Lower leg skin (tissue), 4 donors: ENCODE data around the gene SVIP. TPM values are rescaled to one million over a fixed set of nuclear protein-coding genes. Genes with fewer than 3 reads are reported as not detected.

Experiments
- DNase-seq, 2 donors: peaks; one replicate each; pipeline ENCODE4 v3.0.0-alpha.2; 2019; ENCODE audit warnings: low spot score in 2 of 2
- H3K4me3 ChIP-seq: fragments of 200-600 bp; sonication (generic); 2 replicates; pipeline ENCODE4 v1.5.1; 2017; ENCODE audit warnings: mild to moderate bottlenecking, low read depth; ENCODE audit not compliant: poor library complexity, severe bottlenecking
- POLR2A ChIP-seq, 2 donors: fragments of 450-650 bp; IDR thresholded peaks; one replicate each; pipeline ENCODE4 v1.6.1; 2016 to 2017; ENCODE audit warnings: antibody characterized with exemption in 2 of 2, mild to moderate bottlenecking in 1 of 2, moderate library complexity in 1 of 2
- WGBS, 2 donors: methylation state at CpG; one replicate each; pipeline ENCODE4 v1.1.5; 2018; 5-methylcytosine and 5-hydroxymethylcytosine counted together
- intact Hi-C: fragments of 100-400 bp; cut with DNase I; formaldehyde crosslinking; loops from one replicate; pipeline ENCODE4 v1.15.0; 2023; ENCODE audit warnings: low total_unique reads
- total RNA-seq, 4 donors: library from RNA; depleted of rRNA; stranded (reverse); fragments of >200 nt; gene quantifications; one replicate each; pipeline ENCODE4 v1.1.0, GENCODE V29; 2016
- TF ChIP-seq, protein P1 (sequence below), 3 donors: fragments of 450-650 bp; IDR thresholded peaks; one replicate each; pipeline ENCODE4 v1.5.1; 2016; ENCODE audit warnings: antibody characterized with exemption in 3 of 3, mild to moderate bottlenecking in 3 of 3, moderate library complexity in 2 of 3

The SVIP gene
- total RNA-seq, 4 donors from 2014 or later: 7.5 to 16.2 (median 9.5) TPM

DNA sequence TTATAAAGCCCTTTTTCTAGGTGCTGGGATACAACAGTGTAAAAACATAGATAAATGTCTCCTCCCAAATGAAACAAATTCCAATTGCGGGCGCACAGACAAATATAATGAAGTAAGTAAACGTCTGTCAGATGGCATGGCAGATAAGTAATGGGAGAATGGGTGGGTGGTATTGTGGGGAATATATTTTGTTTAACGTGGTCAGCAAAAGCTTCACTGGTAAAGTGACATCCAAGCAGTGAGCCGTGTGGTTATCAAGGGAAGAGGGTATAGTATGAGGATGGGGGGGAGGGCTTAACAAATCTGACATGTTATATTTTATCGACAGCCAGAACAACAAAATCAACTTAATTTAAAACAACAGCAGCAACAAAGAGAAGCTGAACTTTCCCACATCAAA, 1.2 kb downstream of the SVIP start:
- TF ChIP-seq, protein P1, sequence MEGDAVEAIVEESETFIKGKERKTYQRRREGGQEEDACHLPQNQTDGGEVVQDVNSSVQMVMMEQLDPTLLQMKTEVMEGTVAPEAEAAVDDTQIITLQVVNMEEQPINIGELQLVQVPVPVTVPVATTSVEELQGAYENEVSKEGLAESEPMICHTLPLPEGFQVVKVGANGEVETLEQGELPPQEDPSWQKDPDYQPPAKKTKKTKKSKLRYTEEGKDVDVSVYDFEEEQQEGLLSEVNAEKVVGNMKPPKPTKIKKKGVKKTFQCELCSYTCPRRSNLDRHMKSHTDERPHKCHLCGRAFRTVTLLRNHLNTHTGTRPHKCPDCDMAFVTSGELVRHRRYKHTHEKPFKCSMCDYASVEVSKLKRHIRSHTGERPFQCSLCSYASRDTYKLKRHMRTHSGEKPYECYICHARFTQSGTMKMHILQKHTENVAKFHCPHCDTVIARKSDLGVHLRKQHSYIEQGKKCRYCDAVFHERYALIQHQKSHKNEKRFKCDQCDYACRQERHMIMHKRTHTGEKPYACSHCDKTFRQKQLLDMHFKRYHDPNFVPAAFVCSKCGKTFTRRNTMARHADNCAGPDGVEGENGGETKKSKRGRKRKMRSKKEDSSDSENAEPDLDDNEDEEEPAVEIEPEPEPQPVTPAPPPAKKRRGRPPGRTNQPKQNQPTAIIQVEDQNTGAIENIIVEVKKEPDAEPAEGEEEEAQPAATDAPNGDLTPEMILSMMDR (IDR thresholded peaks at IDR 0.05): no peak
- no peak for TF ChIP-seq POLR2A (IDR thresholded peaks at IDR 0.05)
- 63 to 73% methylated on average over 6 of the region's 6 CpGs for WGBS, 2 donors
- no peak for DNase-seq
- no peak overlapping the region for H3K4me3 ChIP-seq
- intact Hi-C loops: no loop called here

DNA sequence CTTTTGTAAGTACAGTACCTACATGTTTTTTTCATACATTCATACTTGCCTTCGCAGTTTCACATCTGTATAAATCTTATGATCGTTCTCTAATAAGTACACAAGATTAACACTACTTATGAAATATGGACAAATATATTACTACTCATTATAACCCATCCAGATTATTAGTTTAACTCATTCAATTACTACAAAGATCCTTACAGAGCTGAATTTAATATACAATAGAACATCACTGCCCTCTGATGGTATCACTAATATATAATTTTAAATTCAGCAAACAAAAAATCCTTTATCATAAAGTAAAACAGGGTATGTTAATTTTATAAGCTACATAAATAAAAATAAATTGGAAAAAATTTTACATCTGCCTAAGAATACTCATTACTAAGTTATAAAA, 7.4 kb downstream of the SVIP start:
- TF ChIP-seq, protein P1 (IDR thresholded peaks at IDR 0.05): no peak
- TF ChIP-seq POLR2A (IDR thresholded peaks at IDR 0.05): no peak

DNA sequence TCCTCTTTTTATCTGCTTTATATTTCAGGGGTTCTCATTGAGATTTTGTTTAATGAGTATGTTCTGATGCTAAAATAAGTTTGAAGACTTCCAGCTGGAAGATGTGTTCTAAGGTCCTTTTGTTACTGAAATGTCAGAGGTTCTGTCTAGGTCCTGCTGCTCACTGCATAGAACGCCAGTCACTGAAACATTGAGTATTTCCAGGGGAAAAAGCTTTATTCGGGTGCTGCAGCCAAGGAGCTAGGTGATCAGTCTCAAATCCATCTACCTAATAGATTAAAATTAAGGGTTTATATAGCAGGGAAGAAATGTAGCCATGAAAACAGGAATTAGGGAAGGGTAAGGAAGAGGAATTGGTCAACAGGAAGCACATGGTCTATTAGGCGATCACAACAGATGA, 19.7 kb downstream of the SVIP start:
- WGBS, 2 donors: 84 to 92% methylated on average over 3 of the region's 3 CpGs
- TF ChIP-seq POLR2A (IDR thresholded peaks at IDR 0.05): no peak
- TF ChIP-seq, protein P1 (IDR thresholded peaks at IDR 0.05): no peak
- no peak overlapping the region for H3K4me3 ChIP-seq
- DNase-seq: no peak
- intact Hi-C loops: no loop called here

More for the DNA sequence above, 7.4 kb downstream of the SVIP start:
- WGBS, 2 donors: 92 to 94% methylated on average over 2 of the region's 2 CpGs
- intact Hi-C loops: no loop called here
- no peak overlapping the region for H3K4me3 ChIP-seq
- no peak for DNase-seq

DNA sequence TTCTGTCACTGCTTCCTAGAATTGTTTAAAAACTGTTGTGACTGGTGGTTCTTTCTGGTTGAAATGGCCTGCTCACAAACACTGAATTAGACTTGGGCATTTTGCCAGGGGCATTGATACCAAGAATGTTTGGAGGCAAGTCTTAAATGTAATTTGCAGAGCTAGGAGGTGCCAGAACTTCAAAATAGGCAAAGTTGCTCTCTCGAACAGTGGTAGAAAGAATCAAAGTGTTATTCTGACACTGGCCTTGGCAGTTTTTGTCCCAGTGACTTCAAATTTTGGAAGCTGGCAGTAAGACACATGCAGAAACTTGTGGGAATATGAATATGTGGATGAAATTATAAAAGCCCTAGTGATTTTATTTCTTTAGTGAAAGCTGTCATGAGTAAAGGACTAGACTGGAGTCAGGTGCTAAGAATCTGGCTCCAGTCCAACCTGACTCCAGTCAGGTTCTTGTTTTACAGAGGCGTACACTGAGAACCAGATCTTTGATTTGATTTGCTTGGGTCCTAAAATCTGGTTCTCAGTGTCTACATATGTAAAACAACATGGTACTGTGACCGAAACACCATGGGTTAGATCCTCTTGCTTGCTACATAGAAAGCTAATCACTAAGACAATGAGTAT, 20.9 kb downstream of the SVIP start:
- H3K4me3 ChIP-seq: no peak overlapping the region
- intact Hi-C loops: no loop called here
- no peak for TF ChIP-seq POLR2A (IDR thresholded peaks at IDR 0.05)
- TF ChIP-seq, protein P1 (IDR thresholded peaks at IDR 0.05): no peak
- DNase-seq: no peak
- 62 to 64% methylated on average over 3 of the region's 3 CpGs for WGBS, 2 donors

DNA sequence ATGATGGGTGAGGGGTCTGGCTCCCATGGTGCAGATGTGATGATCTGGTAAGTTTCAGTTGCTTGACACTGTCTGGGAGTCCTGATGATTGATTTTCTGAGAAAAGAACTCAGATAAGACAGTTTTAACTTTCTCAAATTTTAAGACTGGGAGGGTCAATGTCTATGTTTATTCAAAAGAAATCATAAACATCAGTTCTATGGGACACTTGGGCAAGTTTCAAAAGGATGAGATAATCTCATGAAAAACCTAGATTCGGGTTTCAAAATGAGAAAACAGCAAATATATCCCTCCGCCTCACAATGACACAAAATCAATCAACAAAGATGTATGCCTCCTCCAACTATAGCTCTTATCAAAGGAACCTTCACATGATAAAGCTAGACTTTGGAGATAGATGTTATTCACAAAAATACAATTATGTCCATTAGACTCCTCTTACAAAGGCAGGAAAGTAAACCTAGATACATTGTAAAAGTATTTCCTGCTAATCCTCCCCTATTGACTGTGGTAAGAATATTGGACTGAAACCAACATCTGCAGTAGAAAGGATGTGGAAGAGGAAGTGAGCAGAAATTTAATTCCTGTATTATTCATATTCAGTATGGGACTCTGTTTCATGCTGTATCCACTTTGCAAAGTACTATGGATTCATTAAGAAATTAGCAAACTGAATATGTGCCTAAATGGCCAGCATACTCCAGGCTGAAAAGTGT, 21.6 kb downstream of the SVIP start:
- no peak overlapping the region for H3K4me3 ChIP-seq
- no peak for TF ChIP-seq POLR2A (IDR thresholded peaks at IDR 0.05)
- TF ChIP-seq, protein P1 (IDR thresholded peaks at IDR 0.05): no peak
- intact Hi-C loops: no loop called here
- no peak for DNase-seq
- 81 to 85% methylated on average over 2 of the region's 2 CpGs for WGBS, 2 donors
